Measurements from ENCODE around the gene IMPA2. TPM values are rescaled to one million over a fixed set of nuclear protein-coding genes. Genes with fewer than 3 reads are reported as not detected.
"Not testable (repeated sequence)": the region's sequence is repeated elsewhere in the genome, so short reads cannot be mapped to it uniquely, and the experiment has no call there.

IMPA2 gene
- 10 to 100 TPM; 19.2 to 20.2 TPM for total RNA-seq

GRCh38 chr18:11981192-11981542, at the start of gene IMPA2:
IMPA2 (plus strand) TSS chr18:11981507; CDS start chr18:11981670, 163 bp downstream.
- Mint-ChIP-seq H3K27me3 (ENCODE audit: low read depth) (no peaks in the 10 kb centered on the region), H3K4me3 (peak within 1 kb of the TSS; percentile 87 to 96), H3K27ac (no peak within 1 kb of the TSS), H3K9me3 (no peaks in the 10 kb centered on the region), H3K4me1 (ENCODE audit: low read depth) (peaks cover 16% of the 10 kb centered on the region), H3K36me3 (ENCODE audit: insufficient read depth in 2 of 2) (no peaks in the 10 kb centered on the region)
- no peak for DNase-seq
- ATAC-seq (replicated peaks in 1 of 2), result no peak

- H3K27ac Mint-ChIP-seq, result no peak overlapping the region
- H3K9me3 Mint-ChIP-seq, result no peaks in the 10 kb centered on the region
- H3K4me3 Mint-ChIP-seq, result no peak overlapping the region
- H3K4me1 Mint-ChIP-seq (ENCODE audit: low read depth), result no peaks in the 10 kb centered on the region
- no peaks in the 10 kb centered on the region for H3K36me3 Mint-ChIP-seq (ENCODE audit: insufficient read depth in 2 of 2)
- H3K27me3 Mint-ChIP-seq (ENCODE audit: low read depth), result no peaks in the 10 kb centered on the region
- no peak for DNase-seq
- no peak for ATAC-seq (replicated peaks in 1 of 2)
These were observed 48.9 kb upstream of the IMPA2 start for GRCh38 chr18:11932393-11932792.

- ATAC-seq (replicated peaks in 1 of 2), result peak; percentile 51
- Mint-ChIP-seq H3K27me3 (ENCODE audit: low read depth) (no peaks in the 10 kb centered on the region), H3K36me3 (ENCODE audit: insufficient read depth in 2 of 2) (no peaks in the 10 kb centered on the region), H3K9me3 (no peaks in the 10 kb centered on the region), H3K4me3 (no peak overlapping the region), H3K27ac (no peak overlapping the region), H3K4me1 (ENCODE audit: low read depth) (no peaks in the 10 kb centered on the region)
- peak; percentile 71 to 77 for DNase-seq
These were observed 43.3 kb upstream of the IMPA2 start for GRCh38 chr18:11937874-11938478.

DNA sequence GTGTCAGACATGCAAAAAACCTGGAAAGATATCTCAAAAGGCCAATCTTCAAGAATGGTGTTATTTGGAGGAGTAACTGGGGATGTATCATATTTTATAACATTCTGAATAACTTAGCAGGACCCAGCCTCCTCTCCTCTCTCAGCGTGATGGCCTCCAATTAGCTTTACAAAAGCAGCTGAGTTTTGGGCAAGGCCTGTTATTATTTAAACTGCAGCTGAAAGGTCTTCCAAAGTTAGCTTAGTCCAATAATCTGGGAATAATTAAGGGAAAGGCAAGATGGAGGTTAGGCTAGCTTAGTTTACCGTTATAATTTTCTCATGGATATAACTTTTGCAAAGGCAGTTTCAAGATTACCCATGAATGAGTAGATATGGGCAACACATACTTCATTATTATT, 40.4 kb upstream of the IMPA2 start:
- no peak for DNase-seq
- no peaks in the 10 kb centered on the region for H3K4me1 Mint-ChIP-seq (ENCODE audit: low read depth)
- H3K4me3 Mint-ChIP-seq, result no peak overlapping the region

DNA sequence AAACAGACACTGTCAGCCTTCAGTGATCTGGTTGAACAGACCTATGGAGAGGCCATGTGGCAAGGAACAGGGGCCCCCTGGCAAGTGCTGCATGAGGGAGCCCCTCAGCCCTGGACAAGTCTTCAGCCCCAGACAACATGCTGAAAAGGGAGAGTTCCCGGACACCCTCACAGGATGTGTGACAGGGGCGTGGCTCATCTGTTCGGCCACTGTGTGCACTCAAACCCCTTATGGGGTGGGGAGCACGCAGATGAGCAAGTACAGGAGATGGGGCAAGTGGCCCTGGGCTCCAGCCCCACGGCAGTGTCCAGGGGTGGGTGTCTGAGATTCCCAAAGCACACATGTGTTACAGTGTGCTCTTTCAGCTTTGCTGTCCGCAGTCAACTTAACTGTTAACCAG, 37.8 kb upstream of the IMPA2 start:
- Mint-ChIP-seq H3K4me3 (no peak overlapping the region), H3K36me3 (ENCODE audit: insufficient read depth in 2 of 2) (no peaks in the 10 kb centered on the region), H3K9me3 (no peaks in the 10 kb centered on the region), H3K27ac (no peak overlapping the region), H3K27me3 (ENCODE audit: low read depth) (no peaks in the 10 kb centered on the region), H3K4me1 (ENCODE audit: low read depth) (peaks cover 19% of the 10 kb centered on the region)
- ATAC-seq (replicated peaks in 1 of 2), result no peak
- no peak for DNase-seq

More for the DNA sequence above, 40.4 kb upstream of the IMPA2 start:
- no peaks in the 10 kb centered on the region for H3K9me3 Mint-ChIP-seq
- H3K27me3 Mint-ChIP-seq (ENCODE audit: low read depth), result no peaks in the 10 kb centered on the region
- no peak for ATAC-seq (replicated peaks in 1 of 2)
- no peaks in the 10 kb centered on the region for H3K36me3 Mint-ChIP-seq (ENCODE audit: insufficient read depth in 2 of 2)
- H3K27ac Mint-ChIP-seq, result no peak overlapping the region

DNA sequence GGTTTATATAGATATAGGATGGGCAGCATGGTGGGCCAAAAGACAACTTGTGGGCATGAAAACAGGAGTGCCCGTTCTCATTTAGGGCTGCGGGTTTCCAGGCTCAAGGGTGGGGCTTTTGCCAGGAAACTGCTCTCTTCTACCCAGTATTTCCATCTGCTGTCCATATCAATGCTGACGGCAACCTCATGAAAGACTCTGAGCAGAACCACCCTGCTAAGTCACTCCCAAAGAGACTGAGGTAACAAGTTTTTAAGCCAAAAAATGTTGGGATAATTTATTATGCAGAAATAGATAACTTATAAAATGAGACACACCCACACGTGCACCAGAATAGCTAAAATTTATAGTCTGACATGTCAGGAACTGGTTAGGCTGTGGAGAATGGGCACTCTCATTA, 37.1 kb upstream of the IMPA2 start:
- no peak for ATAC-seq (replicated peaks in 1 of 2)
- DNase-seq, result no peak
- Mint-ChIP-seq H3K27me3 (ENCODE audit: low read depth) (no peaks in the 10 kb centered on the region), H3K4me3 (no peak overlapping the region), H3K36me3 (ENCODE audit: insufficient read depth in 2 of 2) (no peaks in the 10 kb centered on the region), H3K27ac (no peak overlapping the region), H3K9me3 (no peaks in the 10 kb centered on the region), H3K4me1 (ENCODE audit: low read depth) (peaks cover 24% of the 10 kb centered on the region)

- no peaks in the 10 kb centered on the region for H3K36me3 Mint-ChIP-seq (ENCODE audit: insufficient read depth in 2 of 2)
- H3K27ac Mint-ChIP-seq, result no peak overlapping the region
- peaks cover 24% of the 10 kb centered on the region for H3K4me1 Mint-ChIP-seq (ENCODE audit: low read depth)
- DNase-seq (no peak), ATAC-seq (replicated peaks in 1 of 2) (no peak)
- no peak overlapping the region for H3K4me3 Mint-ChIP-seq
- H3K9me3 Mint-ChIP-seq, result no peaks in the 10 kb centered on the region
- H3K27me3 Mint-ChIP-seq (ENCODE audit: low read depth), result no peaks in the 10 kb centered on the region
These were observed 36.5 kb upstream of the IMPA2 start for GRCh38 chr18:11944786-11945185.

DNA sequence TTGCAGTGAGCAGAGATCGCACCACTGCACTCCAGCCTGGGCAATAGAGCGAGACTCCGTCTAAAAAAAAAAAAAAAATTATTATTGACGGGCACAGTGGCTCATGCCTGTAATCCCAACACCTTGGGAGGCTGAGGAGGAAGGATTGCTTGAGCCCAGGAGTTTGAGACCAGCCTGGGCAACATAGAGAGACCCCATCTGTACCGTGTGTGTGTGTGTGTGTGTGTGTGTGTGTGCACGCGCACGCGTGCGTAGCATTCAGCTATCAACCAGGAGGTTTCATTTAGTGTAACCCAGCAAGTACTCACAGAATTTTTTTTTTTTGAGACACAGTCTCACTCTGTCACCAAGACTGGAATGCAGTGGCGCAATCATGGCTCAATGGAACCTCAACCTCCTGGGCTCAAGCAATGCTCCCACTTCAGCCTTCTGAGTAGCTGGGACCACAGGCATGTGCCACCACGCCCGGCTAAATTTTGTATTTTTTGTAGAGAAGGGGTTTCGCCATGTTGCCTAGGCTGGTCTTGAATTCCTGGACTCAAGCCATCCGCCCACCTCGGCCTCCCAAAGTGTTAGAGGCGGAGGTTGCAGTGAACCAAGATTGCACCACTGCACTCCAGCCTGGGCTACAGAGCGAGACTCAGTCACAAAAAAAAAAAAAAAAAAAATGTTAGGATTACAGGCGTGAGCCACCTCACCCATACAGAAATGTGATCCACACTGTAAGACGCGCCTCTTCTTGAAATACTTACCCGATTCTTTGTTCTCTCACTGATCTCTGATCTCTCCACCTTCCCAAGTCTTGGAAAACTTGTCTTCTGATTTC, 35.3 kb upstream of the IMPA2 start:
- not testable (repeated sequence) for DNase-seq; H3K9me3 Mint-ChIP-seq; ATAC-seq (replicated peaks in 1 of 2); H3K36me3 Mint-ChIP-seq (ENCODE audit: insufficient read depth in 2 of 2); H3K27ac Mint-ChIP-seq; H3K27me3 Mint-ChIP-seq (ENCODE audit: low read depth)
- H3K4me1 Mint-ChIP-seq (ENCODE audit: low read depth), result peaks cover 24% of the 10 kb centered on the region
- H3K4me3 Mint-ChIP-seq, result peak overlapping the region; percentile 64 to 80

- H3K4me1 Mint-ChIP-seq (ENCODE audit: low read depth), result peaks cover 24% of the 10 kb centered on the region
- no peaks in the 10 kb centered on the region for H3K27me3 Mint-ChIP-seq (ENCODE audit: low read depth)
- ATAC-seq (replicated peaks in 1 of 2) (peak in 1 of 2 donors; percentile 18), DNase-seq (no peak)
- peak overlapping the region; percentile 64 to 80 for H3K4me3 Mint-ChIP-seq
- peak overlapping the region; percentile 79 for H3K27ac Mint-ChIP-seq
- no peaks in the 10 kb centered on the region for H3K36me3 Mint-ChIP-seq (ENCODE audit: insufficient read depth in 2 of 2)
- no peaks in the 10 kb centered on the region for H3K9me3 Mint-ChIP-seq
These were observed 34.6 kb upstream of the IMPA2 start for GRCh38 chr18:11946756-11947155.

GRCh38 chr18:11947214-11948191, 33.8 kb upstream of the IMPA2 start:
- peak overlapping the region; percentile 79 for H3K27ac Mint-ChIP-seq
- H3K9me3 Mint-ChIP-seq, result no peaks in the 10 kb centered on the region
- peak; percentile 93 for ATAC-seq (replicated peaks in 1 of 2)
- no peaks in the 10 kb centered on the region for H3K36me3 Mint-ChIP-seq (ENCODE audit: insufficient read depth in 2 of 2)
- H3K27me3 Mint-ChIP-seq (ENCODE audit: low read depth), result no peaks in the 10 kb centered on the region
- H3K4me3 Mint-ChIP-seq, result peak overlapping the region; percentile 80 to 91
- peak; percentile 73 to 78 for DNase-seq
- H3K4me1 Mint-ChIP-seq (ENCODE audit: low read depth), result peaks cover 24% of the 10 kb centered on the region

GRCh38 chr18:11948852-11949523, 32.3 kb upstream of the IMPA2 start:
- DNase-seq (no peak), ATAC-seq (replicated peaks in 1 of 2) (no peak)
- Mint-ChIP-seq H3K36me3 (ENCODE audit: insufficient read depth in 2 of 2) (no peaks in the 10 kb centered on the region), H3K27ac (no peak overlapping the region), H3K27me3 (ENCODE audit: low read depth) (no peaks in the 10 kb centered on the region), H3K4me3 (peak overlapping the region; percentile 4 to 47), H3K9me3 (no peaks in the 10 kb centered on the region), H3K4me1 (ENCODE audit: low read depth) (peaks cover 24% of the 10 kb centered on the region)

- ATAC-seq (replicated peaks in 1 of 2), result no peak
- H3K9me3 Mint-ChIP-seq, result no peaks in the 10 kb centered on the region
- no peak overlapping the region for H3K27ac Mint-ChIP-seq
- peaks cover 33% of the 10 kb centered on the region for H3K4me1 Mint-ChIP-seq (ENCODE audit: low read depth)
- no peaks in the 10 kb centered on the region for H3K27me3 Mint-ChIP-seq (ENCODE audit: low read depth)
- H3K36me3 Mint-ChIP-seq (ENCODE audit: insufficient read depth in 2 of 2), result no peaks in the 10 kb centered on the region
- no peak overlapping the region for H3K4me3 Mint-ChIP-seq
- no peak for DNase-seq
These were observed 30.5 kb upstream of the IMPA2 start for GRCh38 chr18:11950824-11951223.
